HepG2 (cell line): ENCODE results near the gene KRT14. TPM values are rescaled to one million over a fixed set of nuclear protein-coding genes. Genes with fewer than 3 reads are reported as not detected.

Experiments
- MAFF ChIP-seq: IDR thresholded peaks from 2 replicates; pipeline ENCODE4 v1.6.1; 2011; ENCODE audit warnings: low read depth, low read length, improper control_type of control experiment
- MBNL3 ChIP-seq: fragments of 250-450 bp; sonication (Bioruptor Pico); conservative IDR thresholded peaks from 2 replicates; pipeline ENCODE4 v1.8.0; 2022; ENCODE audit warnings: mild to moderate bottlenecking, inconsistent platforms
- POLR2A ChIP-seq, 2 experiments: IDR thresholded peaks; 2 replicates each; pipeline ENCODE4 v1.6.1; 2011; ENCODE audit warnings: low read depth in 2 of 2, low read length in 2 of 2, mild to moderate bottlenecking in 1 of 2, moderate library complexity in 1 of 2; ENCODE audit not compliant: insufficient read depth in 1 of 2
- TAF15 ChIP-seq: fragments of 200-400 bp; formaldehyde crosslinking; IDR thresholded peaks from one replicate; pipeline ENCODE4 v1.6.1; 2018; ENCODE audit warnings: mild to moderate bottlenecking, low read depth, low read length; ENCODE audit not compliant: poor library complexity, severe bottlenecking
- ZNF160 ChIP-seq: sonication (generic); formaldehyde crosslinking; IDR thresholded peaks from 2 replicates; pipeline ENCODE4 v1.8.0; 2022; ENCODE audit warnings: mild to moderate bottlenecking, inconsistent platforms, missing genetic modification reagents
- ZNF224 ChIP-seq: sonication (generic); formaldehyde crosslinking; IDR thresholded peaks from 2 replicates; pipeline ENCODE4 v1.5.0; 2020; ENCODE audit warnings: mild to moderate bottlenecking, missing genetic modification reagents
- ZNF333 ChIP-seq: sonication (generic); formaldehyde crosslinking; IDR thresholded peaks from 2 replicates; pipeline ENCODE4 v1.4.0; 2020; ENCODE audit warnings: mild to moderate bottlenecking, missing genetic modification reagents, borderline replicate concordance
- ZNF350 ChIP-seq: sonication (generic); formaldehyde crosslinking; IDR thresholded peaks from 2 replicates; pipeline ENCODE4 v1.4.0; 2020; ENCODE audit warnings: mild to moderate bottlenecking, low read depth, missing genetic modification reagents, borderline replicate concordance
- ZNF589 ChIP-seq: sonication (generic); formaldehyde crosslinking; conservative IDR thresholded peaks from 2 replicates; pipeline ENCODE4 v1.8.0; 2022; ENCODE audit warnings: mild to moderate bottlenecking, moderate library complexity, missing genetic modification reagents
- ZNF737 ChIP-seq: sonication (generic); formaldehyde crosslinking; IDR thresholded peaks from 2 replicates; pipeline ENCODE4 v1.5.0; 2020; ENCODE audit warnings: missing genetic modification reagents, mild to moderate bottlenecking, borderline replicate concordance
- ZSCAN30 ChIP-seq: sonication (generic); formaldehyde crosslinking; IDR thresholded peaks from 2 replicates; pipeline ENCODE4 v1.5.0; 2020; ENCODE audit warnings: mild to moderate bottlenecking, missing genetic modification reagents
- ZSCAN9 ChIP-seq: IDR thresholded peaks from 2 replicates; pipeline ENCODE4 v1.6.1; 2016; ENCODE audit warnings: borderline replicate concordance
- polyA plus RNA-seq, 8 experiments: library from polyadenylated mRNA; depleted of rRNA in 3 of 8; stranded (reverse) in 7 of 8; unstranded in 1 of 8; fragments of >200 nt; fragmentation: Illumina TruSeq in 4 of 8; extraction: Trizol in 4 of 8; gene quantifications; 2 replicates each; pipeline versions ENCODE4 v1.2.1 to v1.2.3, GENCODE V29; 2011 to 2016; ENCODE audit warnings: low read depth in 4 of 8, missing spikeins in 1 of 8, mixed read lengths in 1 of 8; ENCODE audit not compliant: insufficient read depth in 1 of 8
- total RNA-seq, 5 experiments: library from RNA; depleted of rRNA; stranded (reverse); fragments of >200 nt; fragmentation: Illumina TruSeq; extraction: Trizol; gene quantifications; 2 replicates each; pipeline ENCODE4 v1.2.3, GENCODE V29; 2016; ENCODE audit warnings: low read depth in 1 of 5
- TF ChIP-seq, protein P1 (sequence below): sonication (generic); formaldehyde crosslinking; IDR thresholded peaks from 2 replicates; pipeline ENCODE4 v1.5.0; 2020; ENCODE audit warnings: missing genetic modification reagents
- TF ChIP-seq, protein P2 (sequence below): sonication (generic); formaldehyde crosslinking; IDR thresholded peaks from 2 replicates; pipeline ENCODE4 v1.8.0; 2023; ENCODE audit warnings: mild to moderate bottlenecking, missing genetic modification reagents
- TF ChIP-seq, protein P3 (sequence below): sonication (generic); formaldehyde crosslinking; IDR thresholded peaks from 2 replicates; pipeline ENCODE4 v1.4.0; 2020; ENCODE audit warnings: mild to moderate bottlenecking, missing genetic modification reagents
- TF ChIP-seq, protein P4 (sequence below): sonication (generic); formaldehyde crosslinking; IDR thresholded peaks from 2 replicates; pipeline ENCODE4 v1.5.1; 2020; ENCODE audit warnings: missing genetic modification reagents, mild to moderate bottlenecking, borderline replicate concordance
- TF ChIP-seq, protein P5 (sequence below): sonication (generic); formaldehyde crosslinking; IDR thresholded peaks from 2 replicates; pipeline ENCODE4 v1.4.0; 2020; ENCODE audit warnings: mild to moderate bottlenecking, missing genetic modification reagents, borderline replicate concordance
- TF ChIP-seq, protein P6 (sequence below): sonication (generic); formaldehyde crosslinking; IDR thresholded peaks from 2 replicates; pipeline ENCODE4 v1.5.1; 2020; ENCODE audit warnings: missing genetic modification reagents, mild to moderate bottlenecking, borderline replicate concordance
- TF ChIP-seq, protein P7 (sequence below): IDR thresholded peaks from 2 replicates; pipeline ENCODE4 v1.6.1; 2018; ENCODE audit warnings: missing genetic modification reagents, mild to moderate bottlenecking, missing compliant biosample characterization

KRT14 gene
- total and polyA plus RNA-seq, 2 of the 13 experiments (the other 11 are each of a cell fraction or from before 2014, with no cell fraction given): 0.09 TPM; not detected in 1

DNA sequence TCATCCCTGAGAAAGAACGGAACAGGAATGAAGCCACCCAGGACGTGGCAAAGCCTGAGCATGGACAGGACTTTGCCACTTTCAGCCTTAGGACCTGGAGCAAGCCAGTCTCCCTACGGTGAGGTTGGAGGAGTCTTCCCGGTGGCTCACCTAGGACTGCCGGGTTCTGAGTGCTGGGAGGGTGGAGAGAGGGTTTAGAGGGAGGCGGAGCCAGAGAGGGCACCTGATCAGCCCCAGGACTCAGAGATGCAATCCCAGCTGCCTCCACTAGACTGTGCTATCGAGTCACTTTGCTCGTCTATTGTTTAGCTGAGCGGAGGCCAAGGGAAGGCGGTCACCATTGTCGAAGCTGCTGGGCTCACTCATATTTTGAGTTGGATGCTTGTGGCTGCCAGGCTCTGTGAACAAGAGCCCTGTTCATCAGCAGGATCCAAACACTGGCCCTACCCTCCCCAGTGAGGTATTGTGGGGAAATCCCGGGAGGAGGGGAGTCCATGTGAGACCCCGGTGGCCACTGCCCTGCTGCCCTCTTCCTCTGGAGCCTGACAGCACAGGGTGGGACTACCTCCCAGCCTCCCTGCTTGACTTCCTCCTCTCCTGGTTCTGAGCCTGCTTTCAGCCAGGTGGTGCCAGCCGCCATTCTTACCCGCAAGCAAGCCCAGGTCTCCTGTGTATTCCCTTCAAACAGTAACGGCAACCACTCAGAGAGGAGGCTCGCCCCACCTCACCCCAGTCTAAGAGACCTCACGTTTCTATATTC, 7.0 kb downstream of the KRT14 start (continued):
- no peak for TF ChIP-seq ZNF333 (CRISPR knock-in tag)
- no peak for TF ChIP-seq ZNF350 (CRISPR knock-in tag)
- TF ChIP-seq, protein P1, sequence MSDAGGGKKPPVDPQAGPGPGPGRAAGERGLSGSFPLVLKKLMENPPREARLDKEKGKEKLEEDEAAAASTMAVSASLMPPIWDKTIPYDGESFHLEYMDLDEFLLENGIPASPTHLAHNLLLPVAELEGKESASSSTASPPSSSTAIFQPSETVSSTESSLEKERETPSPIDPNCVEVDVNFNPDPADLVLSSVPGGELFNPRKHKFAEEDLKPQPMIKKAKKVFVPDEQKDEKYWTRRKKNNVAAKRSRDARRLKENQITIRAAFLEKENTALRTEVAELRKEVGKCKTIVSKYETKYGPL (CRISPR knock-in tag): no peak
- no peak for TF ChIP-seq ZSCAN9 (CRISPR knock-in tag)
- no peak for TF ChIP-seq MAFF
- TF ChIP-seq, protein P2, sequence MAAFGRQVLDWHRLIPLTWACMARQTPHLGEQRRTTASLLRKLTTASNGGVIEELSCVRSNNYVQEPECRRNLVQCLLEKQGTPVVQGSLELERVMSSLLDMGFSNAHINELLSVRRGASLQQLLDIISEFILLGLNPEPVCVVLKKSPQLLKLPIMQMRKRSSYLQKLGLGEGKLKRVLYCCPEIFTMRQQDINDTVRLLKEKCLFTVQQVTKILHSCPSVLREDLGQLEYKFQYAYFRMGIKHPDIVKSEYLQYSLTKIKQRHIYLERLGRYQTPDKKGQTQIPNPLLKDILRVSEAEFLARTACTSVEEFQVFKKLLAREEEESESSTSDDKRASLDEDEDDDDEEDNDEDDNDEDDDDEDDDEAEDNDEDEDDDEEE: no peak
- no peak for TF ChIP-seq ZSCAN30 (CRISPR knock-in tag)
- TF ChIP-seq, protein P3, sequence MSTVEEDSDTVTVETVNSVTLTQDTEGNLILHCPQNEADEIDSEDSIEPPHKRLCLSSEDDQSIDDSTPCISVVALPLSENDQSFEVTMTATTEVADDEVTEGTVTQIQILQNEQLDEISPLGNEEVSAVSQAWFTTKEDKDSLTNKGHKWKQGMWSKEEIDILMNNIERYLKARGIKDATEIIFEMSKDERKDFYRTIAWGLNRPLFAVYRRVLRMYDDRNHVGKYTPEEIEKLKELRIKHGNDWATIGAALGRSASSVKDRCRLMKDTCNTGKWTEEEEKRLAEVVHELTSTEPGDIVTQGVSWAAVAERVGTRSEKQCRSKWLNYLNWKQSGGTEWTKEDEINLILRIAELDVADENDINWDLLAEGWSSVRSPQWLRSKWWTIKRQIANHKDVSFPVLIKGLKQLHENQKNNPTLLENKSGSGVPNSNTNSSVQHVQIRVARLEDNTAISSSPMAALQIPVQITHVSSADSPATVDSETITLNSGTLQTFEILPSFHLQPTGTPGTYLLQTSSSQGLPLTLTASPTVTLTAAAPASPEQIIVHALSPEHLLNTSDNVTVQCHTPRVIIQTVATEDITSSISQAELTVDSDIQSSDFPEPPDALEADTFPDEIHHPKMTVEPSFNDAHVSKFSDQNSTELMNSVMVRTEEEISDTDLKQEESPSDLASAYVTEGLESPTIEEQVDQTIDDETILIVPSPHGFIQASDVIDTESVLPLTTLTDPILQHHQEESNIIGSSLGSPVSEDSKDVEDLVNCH (CRISPR knock-in tag): no peak
- TF ChIP-seq, protein P4, sequence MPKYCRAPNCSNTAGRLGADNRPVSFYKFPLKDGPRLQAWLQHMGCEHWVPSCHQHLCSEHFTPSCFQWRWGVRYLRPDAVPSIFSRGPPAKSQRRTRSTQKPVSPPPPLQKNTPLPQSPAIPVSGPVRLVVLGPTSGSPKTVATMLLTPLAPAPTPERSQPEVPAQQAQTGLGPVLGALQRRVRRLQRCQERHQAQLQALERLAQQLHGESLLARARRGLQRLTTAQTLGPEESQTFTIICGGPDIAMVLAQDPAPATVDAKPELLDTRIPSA (CRISPR knock-in tag): no peak
- no peak for TF ChIP-seq ZNF160 (CRISPR knock-in tag)
- TF ChIP-seq ZNF737: no peak
- no peak for TF ChIP-seq ZNF589 (CRISPR knock-in tag)
- TF ChIP-seq, protein P5, sequence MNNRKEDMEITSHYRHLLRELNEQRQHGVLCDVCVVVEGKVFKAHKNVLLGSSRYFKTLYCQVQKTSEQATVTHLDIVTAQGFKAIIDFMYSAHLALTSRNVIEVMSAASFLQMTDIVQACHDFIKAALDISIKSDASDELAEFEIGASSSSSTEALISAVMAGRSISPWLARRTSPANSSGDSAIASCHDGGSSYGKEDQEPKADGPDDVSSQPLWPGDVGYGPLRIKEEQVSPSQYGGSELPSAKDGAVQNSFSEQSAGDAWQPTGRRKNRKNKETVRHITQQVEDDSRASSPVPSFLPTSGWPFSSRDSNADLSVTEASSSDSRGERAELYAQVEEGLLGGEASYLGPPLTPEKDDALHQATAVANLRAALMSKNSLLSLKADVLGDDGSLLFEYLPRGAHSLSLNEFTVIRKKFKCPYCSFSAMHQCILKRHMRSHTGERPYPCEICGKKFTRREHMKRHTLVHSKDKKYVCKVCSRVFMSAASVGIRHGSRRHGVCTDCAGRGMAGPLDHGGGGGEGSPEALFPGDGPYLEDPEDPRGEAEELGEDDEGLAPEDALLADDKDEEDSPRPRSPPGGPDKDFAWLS: no peak
- no peak for TF ChIP-seq MBNL3 (CRISPR knock-in tag)
- no peak for TF ChIP-seq POLR2A (IDR thresholded peaks at IDR 0.05; ENCODE audit: insufficient read depth in 1 of 2, low read depth in 2 of 2, low read length in 2 of 2)
- no peak for TF ChIP-seq ZNF224 (CRISPR knock-in tag)
- TF ChIP-seq, protein P6, sequence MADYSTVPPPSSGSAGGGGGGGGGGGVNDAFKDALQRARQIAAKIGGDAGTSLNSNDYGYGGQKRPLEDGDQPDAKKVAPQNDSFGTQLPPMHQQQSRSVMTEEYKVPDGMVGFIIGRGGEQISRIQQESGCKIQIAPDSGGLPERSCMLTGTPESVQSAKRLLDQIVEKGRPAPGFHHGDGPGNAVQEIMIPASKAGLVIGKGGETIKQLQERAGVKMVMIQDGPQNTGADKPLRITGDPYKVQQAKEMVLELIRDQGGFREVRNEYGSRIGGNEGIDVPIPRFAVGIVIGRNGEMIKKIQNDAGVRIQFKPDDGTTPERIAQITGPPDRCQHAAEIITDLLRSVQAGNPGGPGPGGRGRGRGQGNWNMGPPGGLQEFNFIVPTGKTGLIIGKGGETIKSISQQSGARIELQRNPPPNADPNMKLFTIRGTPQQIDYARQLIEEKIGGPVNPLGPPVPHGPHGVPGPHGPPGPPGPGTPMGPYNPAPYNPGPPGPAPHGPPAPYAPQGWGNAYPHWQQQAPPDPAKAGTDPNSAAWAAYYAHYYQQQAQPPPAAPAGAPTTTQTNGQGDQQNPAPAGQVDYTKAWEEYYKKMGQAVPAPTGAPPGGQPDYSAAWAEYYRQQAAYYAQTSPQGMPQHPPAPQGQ: no peak
- TF ChIP-seq TAF15: no peak
- TF ChIP-seq, protein P7, sequence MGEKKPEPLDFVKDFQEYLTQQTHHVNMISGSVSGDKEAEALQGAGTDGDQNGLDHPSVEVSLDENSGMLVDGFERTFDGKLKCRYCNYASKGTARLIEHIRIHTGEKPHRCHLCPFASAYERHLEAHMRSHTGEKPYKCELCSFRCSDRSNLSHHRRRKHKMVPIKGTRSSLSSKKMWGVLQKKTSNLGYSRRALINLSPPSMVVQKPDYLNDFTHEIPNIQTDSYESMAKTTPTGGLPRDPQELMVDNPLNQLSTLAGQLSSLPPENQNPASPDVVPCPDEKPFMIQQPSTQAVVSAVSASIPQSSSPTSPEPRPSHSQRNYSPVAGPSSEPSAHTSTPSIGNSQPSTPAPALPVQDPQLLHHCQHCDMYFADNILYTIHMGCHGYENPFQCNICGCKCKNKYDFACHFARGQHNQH (CRISPR knock-in tag): no peak
